NCI-H774 (cell line): Measurements from ENCODE around the gene ULBP3.
"Not testable (repeated sequence)": the region's sequence is repeated elsewhere in the genome, so short reads cannot be mapped to it uniquely, and the experiment has no call there.

Source experiments
- DNase-seq: peaks from one replicate; lab custom pipeline; 2025; lab: John Stamatoyannopoulos, UW

The ULBP3 gene

GRCh38 chr6:150043096-150043495 is 25.8 kb downstream of the ULBP3 start:
- no peak for DNase-seq

- DNase-seq: no peak
Measured at GRCh38 chr6:150038202-150039062, 30.5 kb downstream of the ULBP3 start.

GRCh38 chr6:150037526-150038201 is 31.3 kb downstream of the ULBP3 start:
- DNase-seq: no peak

GRCh38 chr6:150036081-150036480 is 32.8 kb downstream of the ULBP3 start:
- no peak for DNase-seq

- DNase-seq: no peak
Measured at GRCh38 chr6:150033207-150033771, 35.6 kb downstream of the ULBP3 start.

- no peak for DNase-seq
Measured at GRCh38 chr6:150032598-150032997, 36.3 kb downstream of the ULBP3 start.

- DNase-seq: no peak
Measured at GRCh38 chr6:150030611-150031010, 38.3 kb downstream of the ULBP3 start.

- DNase-seq: no peak
Measured at GRCh38 chr6:150029749-150030148, 39.2 kb downstream of the ULBP3 start.

GRCh38 chr6:150029276-150029675 is 39.6 kb downstream of the ULBP3 start:
- no peak for DNase-seq

GRCh38 chr6:150028799-150029198 is 40.1 kb downstream of the ULBP3 start:
- no peak for DNase-seq

- no peak for DNase-seq
Measured at GRCh38 chr6:150027806-150028565, 40.9 kb downstream of the ULBP3 start.

- DNase-seq: no peak
Measured at GRCh38 chr6:150026976-150027805, 41.7 kb downstream of the ULBP3 start.

- DNase-seq: no peak
Measured at GRCh38 chr6:150025201-150025917, 43.6 kb downstream of the ULBP3 start, which contains the start of gene RAET1L. RAET1L (minus strand) TSS chr6:150025532; CDS start chr6:150025471, 61 bp downstream.

GRCh38 chr6:150024646-150025155 is 44.2 kb downstream of the ULBP3 start:
- DNase-seq: no peak

GRCh38 chr6:150024021-150024420 is 44.9 kb downstream of the ULBP3 start:
- DNase-seq: not testable (repeated sequence)

GRCh38 chr6:150021870-150022269 is 47.1 kb downstream of the ULBP3 start:
- DNase-seq: not testable (repeated sequence)

- no peak for DNase-seq
Measured at GRCh38 chr6:150018846-150019580, 49.9 kb downstream of the ULBP3 start.

- not testable (repeated sequence) for DNase-seq
Measured at GRCh38 chr6:150017186-150017521, 51.8 kb downstream of the ULBP3 start.

GRCh38 chr6:150016324-150017185 is 52.4 kb downstream of the ULBP3 start:
- DNase-seq: peak; percentile 59
